Glomerular visceral epithelial cell (primary cell): Measurements from ENCODE around the gene CCRL2.
A peak's percentile ranks its signal among the peaks of the same experiment; 100 is the strongest.

Experiments
- DNase-seq: peaks from one replicate; pipeline ENCODE4 v3.0.0-alpha.2; 2016; ENCODE audit errors: extremely low spot score

CCRL2 gene, protein sequence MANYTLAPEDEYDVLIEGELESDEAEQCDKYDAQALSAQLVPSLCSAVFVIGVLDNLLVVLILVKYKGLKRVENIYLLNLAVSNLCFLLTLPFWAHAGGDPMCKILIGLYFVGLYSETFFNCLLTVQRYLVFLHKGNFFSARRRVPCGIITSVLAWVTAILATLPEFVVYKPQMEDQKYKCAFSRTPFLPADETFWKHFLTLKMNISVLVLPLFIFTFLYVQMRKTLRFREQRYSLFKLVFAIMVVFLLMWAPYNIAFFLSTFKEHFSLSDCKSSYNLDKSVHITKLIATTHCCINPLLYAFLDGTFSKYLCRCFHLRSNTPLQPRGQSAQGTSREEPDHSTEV

DNA sequence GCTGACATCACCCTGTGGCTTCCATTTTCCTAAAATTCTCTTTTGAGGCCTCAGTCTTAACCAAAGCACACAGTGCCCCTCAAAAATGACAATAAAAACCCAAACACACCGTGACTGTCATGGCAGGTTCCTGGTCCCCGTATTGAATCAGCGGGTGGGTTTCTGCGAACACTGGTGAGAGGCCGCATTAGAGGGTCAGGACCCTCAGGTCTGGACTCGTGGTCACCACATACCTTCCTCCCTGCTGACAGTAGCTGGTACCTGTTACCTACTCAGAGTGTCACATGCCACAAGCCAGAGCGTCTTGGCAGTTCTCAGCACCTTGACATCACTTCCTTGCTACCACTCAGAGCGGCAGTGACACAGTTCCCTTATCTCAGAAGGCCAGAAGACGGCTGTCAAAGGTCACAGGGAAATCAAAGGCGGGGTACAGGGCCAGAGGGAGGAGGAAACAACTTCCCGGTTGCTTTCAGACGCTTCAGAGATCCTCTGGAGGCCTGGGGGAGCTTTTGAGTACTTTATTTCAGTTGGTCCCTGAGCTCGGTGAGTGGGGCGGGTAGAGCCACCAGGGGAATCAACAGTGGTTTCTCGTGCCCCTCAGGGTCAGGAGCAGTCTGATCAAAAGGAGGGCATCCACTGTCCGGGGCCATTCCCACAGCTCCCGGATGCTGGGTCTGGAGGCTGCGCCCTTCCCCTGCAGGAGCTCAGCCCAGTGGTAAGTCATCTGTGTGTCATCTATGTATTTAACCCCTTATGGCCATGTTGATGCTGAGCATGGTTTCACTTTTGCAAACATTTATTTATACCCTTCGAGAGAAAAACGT lies at the start of gene CCRL2, which contains the start of gene CCR5AS:
CCRL2 (plus strand) TSS at position 472 of the 824 bp plus-strand sequence. CDS start 821 bp downstream, outside the sequence.
CCR5AS (minus strand) TSS at position 279 of the 824 bp plus-strand sequence.
- no peak for DNase-seq

DNA sequence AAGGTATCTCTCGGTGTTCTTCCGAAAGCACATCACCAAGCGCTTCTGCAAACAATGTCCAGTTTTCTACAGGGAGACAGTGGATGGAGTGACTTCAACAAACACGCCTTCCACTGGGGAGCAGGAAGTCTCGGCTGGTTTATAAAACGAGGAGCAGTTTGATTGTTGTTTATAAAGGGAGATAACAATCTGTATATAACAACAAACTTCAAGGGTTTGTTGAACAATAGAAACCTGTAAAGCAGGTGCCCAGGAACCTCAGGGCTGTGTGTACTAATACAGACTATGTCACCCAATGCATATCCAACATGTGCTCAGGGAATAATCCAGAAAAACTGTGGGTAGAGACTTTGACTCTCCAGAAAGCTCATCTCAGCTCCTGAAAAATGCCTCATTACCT lies 48.6 kb upstream of the CCRL2 start:
- no peak for DNase-seq

DNA sequence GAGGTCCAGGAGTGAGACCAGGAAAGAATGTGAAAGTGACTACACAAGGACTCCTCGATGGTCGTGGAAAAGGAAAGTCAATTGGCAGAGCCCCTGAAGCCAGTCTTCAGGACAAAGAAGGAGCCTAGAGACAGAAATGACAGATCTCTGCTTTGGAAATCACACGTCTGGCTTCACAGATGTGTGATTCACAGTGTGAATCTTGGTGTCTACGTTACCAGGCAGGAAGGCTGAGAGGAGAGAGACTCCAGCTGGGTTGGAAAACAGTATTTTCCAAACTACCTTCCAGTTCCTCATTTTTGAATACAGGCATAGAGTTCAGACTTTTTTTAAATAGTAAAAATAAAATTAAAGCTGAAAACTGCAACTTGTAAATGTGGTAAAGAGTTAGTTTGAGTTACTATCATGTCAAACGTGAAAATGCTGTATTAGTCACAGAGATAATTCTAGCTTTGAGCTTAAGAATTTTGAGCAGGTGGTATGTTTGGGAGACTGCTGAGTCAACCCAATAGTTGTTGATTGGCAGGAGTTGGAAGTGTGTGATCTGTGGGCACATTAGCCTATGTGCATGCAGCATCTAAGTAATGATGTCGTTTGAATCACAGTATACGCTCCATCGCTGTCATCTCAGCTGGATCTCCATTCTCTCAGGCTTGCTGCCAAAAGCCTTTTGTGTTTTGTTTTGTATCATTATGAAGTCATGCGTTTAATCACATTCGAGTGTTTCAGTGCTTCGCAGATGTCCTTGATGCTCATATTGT lies 47.1 kb upstream of the CCRL2 start:
- peak; percentile 4 for DNase-seq

DNA sequence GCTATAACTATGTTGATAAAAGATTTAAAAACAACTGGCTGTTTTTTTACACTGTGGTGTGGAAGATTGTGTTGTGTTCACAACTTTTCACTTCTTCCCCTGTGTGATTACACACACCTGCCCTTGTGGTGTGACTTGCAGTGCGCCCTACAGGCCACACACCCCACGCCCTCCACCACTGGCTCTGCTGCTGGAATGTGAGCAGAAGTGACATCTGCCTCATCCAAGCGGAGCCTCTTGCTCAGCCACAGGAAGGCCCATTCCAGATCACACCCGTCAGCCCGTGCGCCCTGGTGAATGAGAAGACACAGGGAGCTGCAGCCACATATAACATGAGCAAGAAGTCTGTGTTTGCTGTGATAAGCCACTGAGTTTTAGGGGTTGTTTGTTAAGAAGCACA lies 46.2 kb upstream of the CCRL2 start:
- no peak for DNase-seq

DNA sequence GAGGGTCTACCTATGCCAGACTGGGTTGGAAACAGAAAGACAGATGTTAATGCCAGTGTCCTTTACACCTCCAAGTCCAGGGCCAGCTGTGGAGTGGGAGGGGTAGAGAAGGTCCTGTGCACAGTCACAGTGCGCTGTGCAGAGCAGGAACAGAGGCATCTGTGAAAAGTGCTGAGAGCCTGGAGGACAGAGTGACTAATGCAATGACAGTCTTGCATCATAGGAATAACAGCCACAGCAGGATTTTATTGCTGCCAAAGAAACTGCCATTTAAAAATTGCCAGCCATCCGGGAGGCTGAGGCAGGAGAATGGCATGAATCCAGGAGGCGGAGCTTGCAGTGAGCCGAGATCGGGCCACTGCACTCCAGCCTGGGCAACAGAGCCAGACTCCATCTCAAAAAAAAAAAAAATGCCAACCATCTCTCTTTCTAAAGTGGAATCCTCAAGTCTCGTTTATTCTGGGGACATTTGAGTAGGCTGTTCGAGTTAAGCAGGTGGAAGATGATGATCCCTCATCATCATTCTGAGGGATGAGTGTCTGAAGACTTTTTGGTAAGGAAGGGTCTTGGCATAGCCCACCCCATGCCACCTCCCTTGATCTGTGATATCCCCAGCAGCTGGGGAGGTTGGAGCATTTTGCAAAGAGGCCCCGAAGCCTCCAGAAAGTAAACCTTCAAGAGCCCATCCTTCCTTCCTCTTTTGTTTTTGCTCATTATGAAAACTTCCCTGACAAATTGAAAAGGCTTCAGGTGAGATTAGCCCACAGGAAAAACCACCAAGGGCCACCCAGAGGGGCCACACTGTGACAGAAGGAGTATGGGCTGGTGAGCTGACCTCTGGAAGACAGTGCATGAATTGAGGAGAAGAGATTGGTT lies 45.4 kb upstream of the CCRL2 start:
- no peak for DNase-seq

DNA sequence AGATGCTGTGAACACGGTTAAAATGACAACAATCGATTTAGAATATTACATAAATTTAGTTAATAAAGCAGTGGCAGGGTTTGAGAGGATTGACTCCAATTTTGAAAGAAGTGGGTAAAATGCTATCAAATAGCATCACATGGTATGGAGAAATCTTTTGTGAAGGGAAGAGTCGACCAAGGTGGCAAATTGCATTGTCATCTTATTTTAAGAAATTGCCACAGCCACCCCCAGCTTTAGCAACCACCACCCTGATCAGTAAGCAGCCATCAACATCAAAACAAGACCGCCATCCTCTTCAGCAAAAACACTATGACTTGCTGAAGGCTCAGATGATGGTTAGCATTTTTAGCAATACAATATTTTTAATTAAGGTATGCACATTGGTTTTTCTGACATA lies 42.0 kb upstream of the CCRL2 start:
- DNase-seq: no peak

DNA sequence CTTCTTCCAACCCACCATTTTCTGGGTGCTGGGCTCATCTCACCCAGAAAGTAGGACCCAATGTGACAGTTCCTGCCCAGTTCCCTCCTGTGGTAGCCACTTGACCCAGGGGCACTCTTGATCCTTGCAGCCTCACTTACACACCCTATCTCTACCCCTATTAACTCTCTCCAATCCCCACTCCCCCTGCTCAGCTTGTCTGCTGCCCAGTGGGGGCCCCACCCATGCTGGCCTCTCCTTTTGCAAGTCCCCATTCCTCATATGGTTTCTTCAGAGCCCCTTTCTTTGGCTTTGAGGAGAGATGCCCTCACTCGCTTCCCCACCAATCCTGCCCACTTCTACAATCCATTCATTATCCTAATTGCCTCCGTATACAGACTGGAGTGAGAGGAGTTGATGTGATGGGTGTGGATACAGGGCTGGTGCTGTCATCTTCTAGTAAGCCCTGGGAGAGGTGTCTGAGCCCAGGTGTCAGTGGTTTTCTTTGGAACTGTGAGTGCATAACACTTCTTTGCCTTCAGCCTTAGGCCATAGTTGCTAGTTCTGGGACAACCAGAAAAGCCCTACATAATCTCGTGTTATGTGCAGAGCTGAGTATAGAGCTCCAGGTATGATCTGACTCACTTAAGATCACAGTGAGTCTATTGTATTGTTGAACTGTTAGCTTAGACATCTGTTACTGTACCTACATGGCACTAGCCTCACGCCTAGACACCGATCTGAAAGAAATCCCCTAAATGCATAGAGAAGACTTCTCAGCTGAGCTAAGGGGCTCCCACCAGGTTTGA lies 41.1 kb upstream of the CCRL2 start:
- no peak for DNase-seq

DNA sequence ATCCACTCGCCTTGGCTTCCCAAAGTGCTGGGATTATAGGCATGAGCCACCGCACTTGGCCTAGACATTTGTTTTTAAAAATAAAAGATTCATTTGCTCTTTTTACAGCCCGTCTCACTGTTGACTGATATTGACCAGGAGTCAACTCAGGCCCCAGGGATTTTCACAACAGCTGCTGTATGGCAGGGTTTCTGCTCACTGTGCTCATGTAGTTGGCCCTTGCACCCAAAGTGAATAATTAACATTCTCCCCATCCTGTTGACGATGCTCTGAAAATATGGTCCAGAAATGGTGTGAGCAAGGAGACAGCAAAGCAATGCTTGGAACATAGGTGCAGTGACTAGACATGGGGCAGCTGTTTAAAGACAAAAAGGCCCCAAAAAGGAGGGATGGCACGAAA lies 39.2 kb upstream of the CCRL2 start:
- no peak for DNase-seq

DNA sequence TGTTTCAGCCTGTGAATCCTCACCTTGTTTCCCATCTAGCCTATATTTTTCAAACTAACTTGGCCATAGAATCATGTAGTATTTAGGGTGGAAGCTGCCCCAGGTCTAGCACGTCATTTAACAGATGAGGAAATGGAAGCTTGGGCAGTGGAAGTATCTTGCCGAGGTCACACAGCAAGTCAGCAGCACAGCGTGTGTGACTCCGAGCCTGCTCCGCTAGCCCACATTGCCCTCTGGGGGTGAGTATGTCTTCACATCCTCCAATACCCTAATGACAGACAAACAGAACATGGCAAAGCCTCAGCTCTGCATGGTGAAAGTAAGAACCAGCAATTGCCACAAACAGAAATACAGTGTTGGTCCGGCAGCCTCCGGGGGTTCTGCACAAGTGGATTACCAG lies 38.5 kb upstream of the CCRL2 start:
- no peak for DNase-seq

DNA sequence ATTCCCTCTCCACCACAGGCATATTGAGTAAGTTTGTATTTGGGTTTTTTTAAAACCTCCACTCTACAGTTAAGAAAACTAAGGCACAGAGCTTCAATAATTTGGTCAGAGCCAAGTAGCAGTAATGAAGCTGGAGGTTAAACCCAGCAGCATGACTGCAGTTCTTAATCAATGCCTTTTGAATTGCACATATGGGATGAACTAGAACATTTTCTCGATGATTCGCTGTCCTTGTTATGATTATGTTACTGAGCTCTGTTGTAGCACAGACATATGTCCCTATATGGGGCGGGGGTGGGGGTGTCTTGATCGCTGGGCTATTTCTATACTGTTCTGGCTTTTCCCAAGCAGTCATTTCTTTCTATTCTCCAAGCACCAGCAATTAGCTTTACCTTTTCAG lies 37.9 kb upstream of the CCRL2 start:
- no peak for DNase-seq

DNA sequence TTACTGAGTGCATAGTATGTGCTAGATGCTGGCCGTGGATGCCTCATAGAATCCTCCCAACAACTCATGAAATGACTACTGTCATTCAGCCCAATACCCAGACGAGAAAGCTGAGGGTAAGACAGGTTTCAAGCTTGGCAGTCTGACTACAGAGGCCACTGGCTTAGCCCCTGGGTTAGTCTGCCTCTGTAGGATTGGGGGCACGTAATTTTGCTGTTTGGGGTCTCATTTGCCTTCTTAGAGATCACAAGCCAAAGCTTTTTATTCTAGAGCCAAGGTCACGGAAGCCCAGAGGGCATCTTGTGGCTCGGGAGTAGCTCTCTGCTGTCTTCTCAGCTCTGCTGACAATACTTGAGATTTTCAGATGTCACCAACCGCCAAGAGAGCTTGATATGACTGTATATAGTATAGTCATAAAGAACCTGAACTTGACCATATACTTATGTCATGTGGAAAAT lies 37.4 kb upstream of the CCRL2 start:
- DNase-seq: no peak

DNA sequence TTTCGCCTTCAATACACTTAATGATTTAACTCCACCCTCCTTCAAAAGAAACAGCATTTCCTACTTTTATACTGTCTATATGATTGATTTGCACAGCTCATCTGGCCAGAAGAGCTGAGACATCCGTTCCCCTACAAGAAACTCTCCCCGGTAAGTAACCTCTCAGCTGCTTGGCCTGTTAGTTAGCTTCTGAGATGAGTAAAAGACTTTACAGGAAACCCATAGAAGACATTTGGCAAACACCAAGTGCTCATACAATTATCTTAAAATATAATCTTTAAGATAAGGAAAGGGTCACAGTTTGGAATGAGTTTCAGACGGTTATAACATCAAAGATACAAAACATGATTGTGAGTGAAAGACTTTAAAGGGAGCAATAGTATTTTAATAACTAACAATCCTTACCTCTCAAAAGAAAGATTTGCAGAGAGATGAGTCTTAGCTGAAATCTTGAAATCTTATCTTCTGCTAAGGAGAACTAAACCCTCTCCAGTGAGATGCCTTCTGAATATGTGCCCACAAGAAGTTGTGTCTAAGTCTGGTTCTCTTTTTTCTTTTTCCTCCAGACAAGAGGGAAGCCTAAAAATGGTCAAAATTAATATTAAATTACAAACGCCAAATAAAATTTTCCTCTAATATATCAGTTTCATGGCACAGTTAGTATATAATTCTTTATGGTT lies 36.1 kb upstream of the CCRL2 start, which contains the start of gene CCR5:
CCR5 (plus strand) TSS at position 108 of the 680 bp plus-strand sequence. CDS start 1,957 bp downstream, outside the sequence.
- no peak for DNase-seq

DNA sequence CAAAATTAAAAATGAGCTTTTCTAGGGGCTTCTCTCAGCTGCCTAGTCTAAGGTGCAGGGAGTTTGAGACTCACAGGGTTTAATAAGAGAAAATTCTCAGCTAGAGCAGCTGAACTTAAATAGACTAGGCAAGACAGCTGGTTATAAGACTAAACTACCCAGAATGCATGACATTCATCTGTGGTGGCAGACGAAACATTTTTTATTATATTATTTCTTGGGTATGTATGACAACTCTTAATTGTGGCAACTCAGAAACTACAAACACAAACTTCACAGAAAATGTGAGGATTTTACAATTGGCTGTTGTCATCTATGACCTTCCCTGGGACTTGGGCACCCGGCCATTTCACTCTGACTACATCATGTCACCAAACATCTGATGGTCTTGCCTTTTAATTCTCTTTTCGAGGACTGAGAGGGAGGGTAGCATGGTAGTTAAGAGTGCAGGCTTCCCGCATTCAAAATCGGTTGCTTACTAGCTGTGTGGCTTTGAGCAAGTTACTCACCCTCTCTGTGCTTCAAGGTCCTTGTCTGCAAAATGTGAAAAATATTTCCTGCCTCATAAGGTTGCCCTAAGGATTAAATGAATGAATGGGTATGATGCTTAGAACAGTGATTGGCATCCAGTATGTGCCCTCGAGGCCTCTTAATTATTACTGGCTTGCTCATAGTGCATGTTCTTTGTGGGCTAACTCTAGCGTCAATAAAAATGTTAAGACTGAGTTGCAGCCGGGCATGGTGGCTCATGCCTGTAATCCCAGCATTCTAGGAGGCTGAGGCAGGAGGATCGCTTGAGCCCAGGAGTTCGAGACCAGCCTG lies 35.3 kb upstream of the CCRL2 start:
- no peak for DNase-seq

DNA sequence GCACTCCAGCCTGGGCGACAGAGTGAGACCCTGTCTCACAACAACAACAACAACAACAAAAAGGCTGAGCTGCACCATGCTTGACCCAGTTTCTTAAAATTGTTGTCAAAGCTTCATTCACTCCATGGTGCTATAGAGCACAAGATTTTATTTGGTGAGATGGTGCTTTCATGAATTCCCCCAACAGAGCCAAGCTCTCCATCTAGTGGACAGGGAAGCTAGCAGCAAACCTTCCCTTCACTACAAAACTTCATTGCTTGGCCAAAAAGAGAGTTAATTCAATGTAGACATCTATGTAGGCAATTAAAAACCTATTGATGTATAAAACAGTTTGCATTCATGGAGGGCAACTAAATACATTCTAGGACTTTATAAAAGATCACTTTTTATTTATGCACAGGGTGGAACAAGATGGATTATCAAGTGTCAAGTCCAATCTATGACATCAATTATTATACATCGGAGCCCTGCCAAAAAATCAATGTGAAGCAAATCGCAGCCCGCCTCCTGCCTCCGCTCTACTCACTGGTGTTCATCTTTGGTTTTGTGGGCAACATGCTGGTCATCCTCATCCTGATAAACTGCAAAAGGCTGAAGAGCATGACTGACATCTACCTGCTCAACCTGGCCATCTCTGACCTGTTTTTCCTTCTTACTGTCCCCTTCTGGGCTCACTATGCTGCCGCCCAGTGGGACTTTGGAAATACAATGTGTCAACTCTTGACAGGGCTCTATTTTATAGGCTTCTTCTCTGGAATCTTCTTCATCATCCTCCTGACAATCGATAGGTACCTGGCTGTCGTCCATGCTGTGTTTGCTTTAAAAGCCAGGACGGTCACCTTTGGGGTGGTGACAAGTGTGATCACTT lies 34.3 kb upstream of the CCRL2 start:
- no peak for DNase-seq

DNA sequence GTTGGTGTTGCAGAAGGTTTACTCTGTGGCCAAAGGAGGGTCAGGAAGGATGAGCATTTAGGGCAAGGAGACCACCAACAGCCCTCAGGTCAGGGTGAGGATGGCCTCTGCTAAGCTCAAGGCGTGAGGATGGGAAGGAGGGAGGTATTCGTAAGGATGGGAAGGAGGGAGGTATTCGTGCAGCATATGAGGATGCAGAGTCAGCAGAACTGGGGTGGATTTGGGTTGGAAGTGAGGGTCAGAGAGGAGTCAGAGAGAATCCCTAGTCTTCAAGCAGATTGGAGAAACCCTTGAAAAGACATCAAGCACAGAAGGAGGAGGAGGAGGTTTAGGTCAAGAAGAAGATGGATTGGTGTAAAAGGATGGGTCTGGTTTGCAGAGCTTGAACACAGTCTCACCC lies 32.3 kb upstream of the CCRL2 start:
- DNase-seq: no peak

DNA sequence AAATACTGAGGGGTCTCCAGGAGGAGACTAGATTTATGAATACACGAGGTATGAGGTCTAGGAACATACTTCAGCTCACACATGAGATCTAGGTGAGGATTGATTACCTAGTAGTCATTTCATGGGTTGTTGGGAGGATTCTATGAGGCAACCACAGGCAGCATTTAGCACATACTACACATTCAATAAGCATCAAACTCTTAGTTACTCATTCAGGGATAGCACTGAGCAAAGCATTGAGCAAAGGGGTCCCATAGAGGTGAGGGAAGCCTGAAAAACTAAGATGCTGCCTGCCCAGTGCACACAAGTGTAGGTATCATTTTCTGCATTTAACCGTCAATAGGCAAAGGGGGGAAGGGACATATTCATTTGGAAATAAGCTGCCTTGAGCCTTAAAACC lies 31.8 kb upstream of the CCRL2 start:
- DNase-seq: no peak

DNA sequence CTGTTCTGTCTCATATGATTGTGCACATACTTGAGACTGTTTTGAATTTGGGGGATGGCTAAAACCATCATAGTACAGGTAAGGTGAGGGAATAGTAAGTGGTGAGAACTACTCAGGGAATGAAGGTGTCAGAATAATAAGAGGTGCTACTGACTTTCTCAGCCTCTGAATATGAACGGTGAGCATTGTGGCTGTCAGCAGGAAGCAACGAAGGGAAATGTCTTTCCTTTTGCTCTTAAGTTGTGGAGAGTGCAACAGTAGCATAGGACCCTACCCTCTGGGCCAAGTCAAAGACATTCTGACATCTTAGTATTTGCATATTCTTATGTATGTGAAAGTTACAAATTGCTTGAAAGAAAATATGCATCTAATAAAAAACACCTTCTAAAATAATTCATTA lies 31.2 kb upstream of the CCRL2 start:
- DNase-seq: no peak

DNA sequence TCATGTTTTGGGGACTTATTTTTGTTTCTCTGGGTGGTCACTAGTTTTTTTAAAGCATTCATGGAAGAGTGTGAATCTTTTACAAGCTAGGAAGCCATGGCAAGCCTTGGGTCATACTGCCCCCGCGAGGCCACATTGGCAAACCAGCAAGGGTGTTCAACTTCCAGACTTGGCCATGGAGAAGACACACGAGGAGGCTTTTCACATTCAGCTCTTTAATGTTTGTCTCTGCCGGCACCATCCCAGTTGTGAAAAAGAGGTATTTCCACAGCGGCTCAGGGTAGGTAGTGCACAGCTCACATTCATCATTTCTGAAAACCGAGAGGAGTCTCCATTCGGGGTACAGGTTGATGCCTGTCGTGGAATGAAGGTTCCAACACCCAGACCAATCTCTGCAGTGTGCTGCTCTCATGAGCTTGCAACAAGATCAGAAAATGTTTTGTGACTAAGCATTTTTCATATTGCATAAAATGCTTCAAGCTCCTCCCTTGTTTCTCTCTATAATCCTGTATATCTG lies 28.6 kb upstream of the CCRL2 start:
- DNase-seq: peak; percentile 30
